EH (cell line): Measurements from ENCODE around the gene ARID2.

Source experiments
- DNase-seq: peaks from one replicate; pipeline ENCODE4 v3.0.0-alpha.2; 2015; ENCODE audit warnings: low read depth

ARID2 gene

GRCh38 chr12:45725631-45726602 lies 3.6 kb upstream of the ARID2 start:
- DNase-seq, result peak; percentile 56

GRCh38 chr12:45726603-45727300 lies 2.8 kb upstream of the ARID2 start:
- peak; percentile 53 for DNase-seq

- peak; percentile 97 for DNase-seq
Measured at GRCh38 chr12:45727301-45727979, 2.1 kb upstream of the ARID2 start.

GRCh38 chr12:45727980-45728629 lies 1.4 kb upstream of the ARID2 start:
- no peak for DNase-seq

GRCh38 chr12:45728630-45729232 lies 775 bp upstream of the ARID2 start:
- DNase-seq, result peak; percentile 96

GRCh38 chr12:45730084-45730347 lies 510 bp downstream of the ARID2 start:
- no peak for DNase-seq

GRCh38 chr12:45730348-45731189 lies 1.1 kb downstream of the ARID2 start:
- peak; percentile 63 for DNase-seq

- DNase-seq, result peak; percentile 20
Measured at GRCh38 chr12:45731190-45731775, 1.8 kb downstream of the ARID2 start.

GRCh38 chr12:45732250-45732649 lies 2.7 kb downstream of the ARID2 start:
- no peak for DNase-seq

- no peak for DNase-seq
Measured at GRCh38 chr12:45732936-45733335, 3.4 kb downstream of the ARID2 start.

- DNase-seq, result no peak
Measured at GRCh38 chr12:45737638-45738037, 8.1 kb downstream of the ARID2 start.

- no peak for DNase-seq
Measured at GRCh38 chr12:45742590-45742989, 13.1 kb downstream of the ARID2 start.

- no peak for DNase-seq
Measured at GRCh38 chr12:45743247-45743646, 13.7 kb downstream of the ARID2 start.

- peak; percentile 49 for DNase-seq
Measured at GRCh38 chr12:45745861-45746277, 16.4 kb downstream of the ARID2 start.

- DNase-seq, result peak; percentile 36
Measured at GRCh38 chr12:45756666-45757065, 27.2 kb downstream of the ARID2 start.

GRCh38 chr12:45757172-45757571 lies 27.7 kb downstream of the ARID2 start:
- DNase-seq, result no peak

- DNase-seq, result no peak
Measured at GRCh38 chr12:45760333-45760732, 30.8 kb downstream of the ARID2 start.

GRCh38 chr12:45762185-45763110 lies 32.9 kb downstream of the ARID2 start:
- peak; percentile 58 for DNase-seq

GRCh38 chr12:45763381-45763780 lies 33.9 kb downstream of the ARID2 start:
- DNase-seq, result no peak
